ENCODE results near the gene RAC2. TPM values are rescaled to one million over a fixed set of nuclear protein-coding genes. Genes with fewer than 3 reads are reported as not detected.

The RAC2 gene
- total and polyA plus RNA-seq, 2 of the 8 experiments (the other 6 are each of a cell fraction or from before 2014, with no cell fraction given) = 2.3 to 4.3 TPM

DNA sequence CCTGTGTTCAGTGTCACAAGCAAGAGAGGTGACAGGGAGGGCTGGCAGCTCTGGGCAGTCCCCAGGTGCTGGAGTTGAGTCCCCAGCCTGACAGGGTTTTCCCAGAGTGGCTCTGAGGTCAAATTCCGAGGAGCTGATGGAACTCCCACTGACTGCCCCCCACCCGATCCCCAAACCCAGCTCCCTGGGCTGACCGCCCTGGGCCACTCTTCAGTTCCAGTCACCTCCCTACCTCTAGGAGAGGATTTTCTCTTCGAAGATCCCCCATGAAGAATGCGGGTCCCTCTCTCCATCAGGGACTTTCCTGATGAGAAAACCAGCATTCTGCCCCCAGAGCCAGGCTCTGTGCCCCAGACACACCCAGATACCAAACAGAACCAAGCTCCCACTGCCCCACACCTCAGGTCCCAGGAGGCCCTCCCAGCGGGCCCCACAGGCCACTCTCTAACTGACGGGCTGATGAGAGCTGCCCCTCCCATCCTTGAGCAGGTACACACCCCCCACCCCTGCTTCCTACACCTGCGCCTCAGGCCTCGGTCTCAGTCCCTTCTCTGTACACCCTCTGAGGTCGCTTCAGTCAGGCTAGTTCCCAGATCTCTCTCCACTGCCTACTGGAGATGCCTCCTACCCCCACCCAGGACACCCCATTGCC lies 12.1 kb upstream of the RAC2 start:
- ChIA-PET CTCF (ENCODE audit: partially characterized antibody) (interaction anchor here (1.1 to 1.5 kb wide), 3 partner anchors 11 to 130 kb away, joined by 3 to 5 read pairs (median 3); partner anchors contain the start of gene RAC2), POLR2A (ENCODE audit: partially characterized antibody) (no interaction called here)
- 84% methylated on average over 10 of the region's 10 CpGs; no CpG with 5 or more reads in 1 of the 2 experiments for WGBS, 2 experiments (ENCODE audit: extremely low coverage in 1 of 2, insufficient coverage in 1 of 2, insufficient read length in 1 of 2, insufficient replicate concordance in 2 of 2, low coverage in 1 of 2, low lambda C conversion rate in 2 of 2, missing lambda C conversion rate in 1 of 2)
- Histone ChIP-seq H3K56ac (replicated peaks; ENCODE audit: insufficient read length, low read depth, low read length) (no peak overlapping the region), H3K4me3 (ENCODE audit: extremely low read depth in 1 of 4, insufficient read depth in 2 of 4, low read depth in 3 of 4, low read length in 4 of 4) (no peak overlapping the region), H3K23me2 (ENCODE audit: low read depth, low read length) (no peaks in the 10 kb centered on the region; the same call in 1 of the 2 replicates), H2BK120ac (replicated peaks; ENCODE audit: low read depth, low read length) (no peak overlapping the region), H4K20me1 (replicated peaks in 1 of 2; ENCODE audit: control insufficient read depth in 1 of 2, insufficient read depth in 2 of 2, low read length in 2 of 2) (no peaks in the 10 kb centered on the region), H3K4ac (replicated peaks; ENCODE audit: insufficient read length, low read depth, low read length) (no peak overlapping the region), H2BK15ac (ENCODE audit: low read length) (no peak overlapping the region), H3K23ac (ENCODE audit: insufficient read length) (no peak overlapping the region), H3K4me1 (replicated peaks in 1 of 4; ENCODE audit: control insufficient read depth in 3 of 4, insufficient read depth in 4 of 4, low read length in 3 of 4) (peaks cover 4 to 12% (median 5%) of the 10 kb centered on the region in 4 experiments), H4K91ac (replicated peaks; ENCODE audit: insufficient read length, low read length) (no peak overlapping the region), H3K27ac (ENCODE audit: low read depth, low read length) (no peak overlapping the region), H3K27me3 (replicated peaks in 1 of 4; ENCODE audit: control insufficient read depth in 3 of 4, extremely low read depth in 1 of 4, insufficient read depth in 3 of 4, low read length in 3 of 4) (peaks cover 0 to 12% (median 7%) of the 10 kb centered on the region in 4 experiments; a peak in 2 of 7 replicates), H2AFZ (ENCODE audit: low read length) (no peak overlapping the region), H3K36me3 (ENCODE audit: control insufficient read depth in 2 of 4, insufficient read depth in 4 of 4, low read length in 3 of 4) (no peaks in the 10 kb centered on the region), H2AK5ac (ENCODE audit: low read depth, low read length) (no peak overlapping the region), H3K14ac (ENCODE audit: insufficient read length) (no peak overlapping the region), H2BK20ac (ENCODE audit: low read length) (no peak overlapping the region), H4K8ac (ENCODE audit: extremely low read depth, insufficient read depth, low read length) (no peak overlapping the region), H3K9me3 (ENCODE audit: insufficient read depth in 2 of 2, low read depth in 1 of 2, low read length in 1 of 2) (no peaks in the 10 kb centered on the region), H3K79me1 (ENCODE audit: low read depth, low read length) (no peaks in the 10 kb centered on the region), H3K4me2 (ENCODE audit: insufficient read depth in 1 of 2, low read depth in 2 of 2, low read length in 2 of 2) (no peak overlapping the region), H3K18ac (ENCODE audit: extremely low read depth, low read length) (no peak overlapping the region), H2BK12ac (ENCODE audit: low read depth, low read length) (no peak overlapping the region), H4K5ac (ENCODE audit: insufficient read length, low read depth, low read length) (no peak overlapping the region), H3K79me2 (ENCODE audit: control insufficient read depth in 1 of 2, insufficient read depth in 2 of 2, low read length in 2 of 2) (no peaks in the 10 kb centered on the region), H2BK5ac (ENCODE audit: low read depth, low read length) (no peak overlapping the region), H3K9ac (replicated peaks in 1 of 4; ENCODE audit: extremely low read depth in 1 of 4, low read depth in 3 of 4, low read length in 3 of 4) (no peak overlapping the region)
- TF ChIP-seq FOSL1 (IDR thresholded peaks at IDR 0.05; ENCODE audit: insufficient read depth, low read depth, low read length) (no peak), BACH1 (IDR thresholded peaks at IDR 0.05; ENCODE audit: low read length) (no peak), KDM1A (IDR thresholded peaks at IDR 0.05; ENCODE audit: borderline replicate concordance, low read length) (no peak)
- FAIRE-seq (no peak), DNase-seq (ENCODE audit: low read depth in 1 of 2, low spot score in 2 of 2) (no peak)
